Measurements from ENCODE around the gene MYO1E.
"Not testable (repeated sequence)": the region's sequence is repeated elsewhere in the genome, so short reads cannot be mapped to it uniquely, and the experiment has no call there.

MYO1E gene

GRCh38 chr15:59137566-59137965 lies 235.1 kb downstream of the MYO1E start:
- no peak overlapping the region for H3K27ac ChIP-seq (ENCODE audit: low read length)
- no peaks in the 10 kb centered on the region for H3K9me3 ChIP-seq (ENCODE audit: control insufficient read depth in 2 of 2, low read length in 2 of 2)
- H3K27me3 ChIP-seq (ENCODE audit: control insufficient read depth in 1 of 2, insufficient read depth in 2 of 2, low read length in 2 of 2), result no peaks in the 10 kb centered on the region
- H3K4me1 ChIP-seq (ENCODE audit: control insufficient read depth, insufficient read depth, low read length), result no peaks in the 10 kb centered on the region
- H3K36me3 ChIP-seq (ENCODE audit: control insufficient read depth in 2 of 2, insufficient read depth in 2 of 2, low read length in 2 of 2), result peaks cover 14 to 31% of the 10 kb centered on the region in 2 donors
- no peak overlapping the region for H3K4me3 ChIP-seq (ENCODE audit: low read length in 2 of 2)
- H3K9ac ChIP-seq (ENCODE audit: low read length in 2 of 2), result no peak overlapping the region

- Histone ChIP-seq H3K9me3 (ENCODE audit: control insufficient read depth in 2 of 2, low read length in 2 of 2) (no peaks in the 10 kb centered on the region), H3K9ac (ENCODE audit: low read length in 2 of 2) (no peak overlapping the region), H3K4me1 (ENCODE audit: control insufficient read depth, insufficient read depth, low read length) (no peaks in the 10 kb centered on the region), H3K4me3 (ENCODE audit: low read length in 2 of 2) (no peak overlapping the region), H3K27me3 (ENCODE audit: control insufficient read depth in 1 of 2, insufficient read depth in 2 of 2, low read length in 2 of 2) (no peaks in the 10 kb centered on the region), H3K36me3 (ENCODE audit: control insufficient read depth in 2 of 2, insufficient read depth in 2 of 2, low read length in 2 of 2) (peaks cover 10 to 25% of the 10 kb centered on the region in 2 donors), H3K27ac (ENCODE audit: low read length) (no peak overlapping the region)
These were observed 238.7 kb downstream of the MYO1E start for GRCh38 chr15:59133929-59134427.

- H3K36me3 ChIP-seq (ENCODE audit: control insufficient read depth in 2 of 2, insufficient read depth in 2 of 2, low read length in 2 of 2), result peaks cover 9 to 17% of the 10 kb centered on the region in 2 donors
- no peaks in the 10 kb centered on the region for H3K27me3 ChIP-seq (ENCODE audit: control insufficient read depth in 1 of 2, insufficient read depth in 2 of 2, low read length in 2 of 2)
- H3K9ac ChIP-seq (ENCODE audit: low read length in 2 of 2), result no peak overlapping the region
These were observed 240.6 kb downstream of the MYO1E start for GRCh38 chr15:59131969-59132562.

GRCh38 chr15:59131456-59131855 lies 241.2 kb downstream of the MYO1E start:
- no peaks in the 10 kb centered on the region for H3K27me3 ChIP-seq (ENCODE audit: control insufficient read depth in 1 of 2, insufficient read depth in 2 of 2, low read length in 2 of 2)
- H3K4me3 ChIP-seq (ENCODE audit: low read length in 2 of 2), result no peak overlapping the region
- no peak overlapping the region for H3K9ac ChIP-seq (ENCODE audit: low read length in 2 of 2)
- no peaks in the 10 kb centered on the region for H3K9me3 ChIP-seq (ENCODE audit: control insufficient read depth in 2 of 2, low read length in 2 of 2)
- H3K4me1 ChIP-seq (ENCODE audit: control insufficient read depth, insufficient read depth, low read length), result no peaks in the 10 kb centered on the region
- no peak overlapping the region for H3K27ac ChIP-seq (ENCODE audit: low read length)
- H3K36me3 ChIP-seq (ENCODE audit: control insufficient read depth in 2 of 2, insufficient read depth in 2 of 2, low read length in 2 of 2), result peaks cover 5 to 12% of the 10 kb centered on the region in 2 donors

More at GRCh38 chr15:59131969-59132562, 240.6 kb downstream of the MYO1E start:
- H3K27ac ChIP-seq (ENCODE audit: low read length), result no peak overlapping the region
- H3K4me3 ChIP-seq (ENCODE audit: low read length in 2 of 2), result no peak overlapping the region
- no peaks in the 10 kb centered on the region for H3K9me3 ChIP-seq (ENCODE audit: control insufficient read depth in 2 of 2, low read length in 2 of 2)
- H3K4me1 ChIP-seq (ENCODE audit: control insufficient read depth, insufficient read depth, low read length), result no peaks in the 10 kb centered on the region

GRCh38 chr15:59127255-59127654 lies 245.4 kb downstream of the MYO1E start:
- H3K4me1 ChIP-seq (ENCODE audit: control insufficient read depth, insufficient read depth, low read length); H3K9me3 ChIP-seq (ENCODE audit: control insufficient read depth in 2 of 2, low read length in 2 of 2); H3K27ac ChIP-seq (ENCODE audit: low read length); H3K36me3 ChIP-seq (ENCODE audit: control insufficient read depth in 2 of 2, insufficient read depth in 2 of 2, low read length in 2 of 2); H3K4me3 ChIP-seq (ENCODE audit: low read length in 2 of 2); H3K9ac ChIP-seq (ENCODE audit: low read length in 2 of 2); H3K27me3 ChIP-seq (ENCODE audit: control insufficient read depth in 1 of 2, insufficient read depth in 2 of 2, low read length in 2 of 2): not testable (repeated sequence)

- H3K27ac ChIP-seq (ENCODE audit: low read length); H3K4me1 ChIP-seq (ENCODE audit: control insufficient read depth, insufficient read depth, low read length); H3K9ac ChIP-seq (ENCODE audit: low read length in 2 of 2); H3K9me3 ChIP-seq (ENCODE audit: control insufficient read depth in 2 of 2, low read length in 2 of 2); H3K36me3 ChIP-seq (ENCODE audit: control insufficient read depth in 2 of 2, insufficient read depth in 2 of 2, low read length in 2 of 2); H3K4me3 ChIP-seq (ENCODE audit: low read length in 2 of 2); H3K27me3 ChIP-seq (ENCODE audit: control insufficient read depth in 1 of 2, insufficient read depth in 2 of 2, low read length in 2 of 2): not testable (repeated sequence)
These were observed 247.0 kb downstream of the MYO1E start for GRCh38 chr15:59125683-59126082.

GRCh38 chr15:59124261-59124660 lies 248.4 kb downstream of the MYO1E start:
- H3K27ac ChIP-seq (ENCODE audit: low read length), result no peak overlapping the region
- H3K36me3 ChIP-seq (ENCODE audit: control insufficient read depth in 2 of 2, insufficient read depth in 2 of 2, low read length in 2 of 2), result no peaks in the 10 kb centered on the region
- H3K4me3 ChIP-seq (ENCODE audit: low read length in 2 of 2), result no peak overlapping the region
- H3K4me1 ChIP-seq (ENCODE audit: control insufficient read depth, insufficient read depth, low read length), result no peaks in the 10 kb centered on the region
- H3K9ac ChIP-seq (ENCODE audit: low read length in 2 of 2), result no peak overlapping the region
- no peaks in the 10 kb centered on the region for H3K9me3 ChIP-seq (ENCODE audit: control insufficient read depth in 2 of 2, low read length in 2 of 2)
- H3K27me3 ChIP-seq (ENCODE audit: control insufficient read depth in 1 of 2, insufficient read depth in 2 of 2, low read length in 2 of 2), result no peaks in the 10 kb centered on the region

GRCh38 chr15:59120937-59121336 lies 251.7 kb downstream of the MYO1E start:
- H3K9me3 ChIP-seq (ENCODE audit: control insufficient read depth in 2 of 2, low read length in 2 of 2), result no peaks in the 10 kb centered on the region
- no peaks in the 10 kb centered on the region for H3K4me1 ChIP-seq (ENCODE audit: control insufficient read depth, insufficient read depth, low read length)
- H3K36me3 ChIP-seq (ENCODE audit: control insufficient read depth in 2 of 2, insufficient read depth in 2 of 2, low read length in 2 of 2), result no peaks in the 10 kb centered on the region
- H3K9ac ChIP-seq (ENCODE audit: low read length in 2 of 2), result no peak overlapping the region
- H3K27me3 ChIP-seq (ENCODE audit: control insufficient read depth in 1 of 2, insufficient read depth in 2 of 2, low read length in 2 of 2), result no peaks in the 10 kb centered on the region
- no peak overlapping the region for H3K27ac ChIP-seq (ENCODE audit: low read length)
- no peak overlapping the region for H3K4me3 ChIP-seq (ENCODE audit: low read length in 2 of 2)

GRCh38 chr15:59119625-59120024 lies 253.0 kb downstream of the MYO1E start:
- Histone ChIP-seq H3K27me3 (ENCODE audit: control insufficient read depth in 1 of 2, insufficient read depth in 2 of 2, low read length in 2 of 2) (no peaks in the 10 kb centered on the region), H3K36me3 (ENCODE audit: control insufficient read depth in 2 of 2, insufficient read depth in 2 of 2, low read length in 2 of 2) (no peaks in the 10 kb centered on the region), H3K27ac (ENCODE audit: low read length) (no peak overlapping the region), H3K4me1 (ENCODE audit: control insufficient read depth, insufficient read depth, low read length) (no peaks in the 10 kb centered on the region), H3K4me3 (ENCODE audit: low read length in 2 of 2) (no peak overlapping the region), H3K9ac (ENCODE audit: low read length in 2 of 2) (no peak overlapping the region), H3K9me3 (ENCODE audit: control insufficient read depth in 2 of 2, low read length in 2 of 2) (no peaks in the 10 kb centered on the region)

- Histone ChIP-seq H3K27ac (ENCODE audit: low read length) (no peak overlapping the region), H3K4me3 (ENCODE audit: low read length in 2 of 2) (no peak overlapping the region), H3K36me3 (ENCODE audit: control insufficient read depth in 2 of 2, insufficient read depth in 2 of 2, low read length in 2 of 2) (no peaks in the 10 kb centered on the region), H3K27me3 (ENCODE audit: control insufficient read depth in 1 of 2, insufficient read depth in 2 of 2, low read length in 2 of 2) (no peaks in the 10 kb centered on the region), H3K9me3 (ENCODE audit: control insufficient read depth in 2 of 2, low read length in 2 of 2) (no peaks in the 10 kb centered on the region), H3K9ac (ENCODE audit: low read length in 2 of 2) (no peak overlapping the region), H3K4me1 (ENCODE audit: control insufficient read depth, insufficient read depth, low read length) (no peaks in the 10 kb centered on the region)
These were observed 255.9 kb downstream of the MYO1E start for GRCh38 chr15:59116771-59117170.

GRCh38 chr15:59116141-59116540 lies 256.5 kb downstream of the MYO1E start:
- no peak overlapping the region for H3K4me3 ChIP-seq (ENCODE audit: low read length in 2 of 2)
- no peaks in the 10 kb centered on the region for H3K27me3 ChIP-seq (ENCODE audit: control insufficient read depth in 1 of 2, insufficient read depth in 2 of 2, low read length in 2 of 2)
- no peaks in the 10 kb centered on the region for H3K36me3 ChIP-seq (ENCODE audit: control insufficient read depth in 2 of 2, insufficient read depth in 2 of 2, low read length in 2 of 2)
- no peaks in the 10 kb centered on the region for H3K9me3 ChIP-seq (ENCODE audit: control insufficient read depth in 2 of 2, low read length in 2 of 2)
- H3K4me1 ChIP-seq (ENCODE audit: control insufficient read depth, insufficient read depth, low read length), result no peaks in the 10 kb centered on the region
- no peak overlapping the region for H3K9ac ChIP-seq (ENCODE audit: low read length in 2 of 2)
- H3K27ac ChIP-seq (ENCODE audit: low read length), result no peak overlapping the region

Data from stomach smooth muscle (tissue), 2 donors.